HUES6 (cell line): ENCODE results near the gene JCAD.
"Not testable (repeated sequence)": the region's sequence is repeated elsewhere in the genome, so short reads cannot be mapped to it uniquely, and the experiment has no call there.

Experiments used
- H3K27ac ChIP-seq: 2 replicates; pipeline ENCODE4 v1.7.0; 2013; ENCODE audit warnings: low read depth, mild to moderate bottlenecking, low read length, inconsistent platforms
- H3K27me3 ChIP-seq: 2 replicates; pipeline ENCODE4 v1.6.1; 2013; ENCODE audit warnings: low read length; ENCODE audit not compliant: control insufficient read depth, insufficient read depth
- H3K36me3 ChIP-seq: 2 replicates; pipeline ENCODE4 v1.6.1; 2013; ENCODE audit warnings: low read length; ENCODE audit not compliant: control insufficient read depth, insufficient read depth
- H3K4me1 ChIP-seq: 2 replicates; pipeline ENCODE4 v1.6.1; 2013; ENCODE audit warnings: low read length; ENCODE audit not compliant: control insufficient read depth, insufficient read depth
- H3K4me3 ChIP-seq: 2 replicates; pipeline ENCODE4 v1.5.1; 2013; ENCODE audit warnings: low read depth, low read length
- H3K9ac ChIP-seq: one replicate; pipeline ENCODE4 v1.6.1; 2013; ENCODE audit warnings: mild to moderate bottlenecking, low read length
- H3K9me3 ChIP-seq: 2 replicates; pipeline ENCODE4 v1.6.1; 2013; ENCODE audit warnings: low read depth, low read length; ENCODE audit not compliant: control insufficient read depth, insufficient read depth

Gene JCAD

DNA sequence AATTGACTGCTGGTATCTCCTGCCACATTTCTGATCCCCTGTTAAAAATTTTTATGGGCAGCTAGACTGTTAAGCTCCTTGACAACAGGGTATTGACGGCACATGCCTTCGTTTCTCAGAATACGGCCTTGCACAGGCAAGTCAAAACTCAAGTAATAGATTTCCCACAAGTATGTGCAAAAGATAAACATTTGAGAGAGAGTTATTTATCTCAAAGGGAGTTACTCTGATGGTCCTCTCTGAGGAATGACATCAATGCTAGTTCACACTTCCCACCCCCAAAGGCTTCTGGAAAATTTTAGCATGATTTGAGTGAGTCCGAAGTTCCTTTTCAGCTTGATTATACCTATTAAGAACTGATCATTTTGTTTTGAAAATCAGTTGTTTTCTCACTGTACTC is 71.9 kb downstream of the JCAD start:
- H3K27me3 ChIP-seq = no peaks in the 10 kb centered on the region
- no peak overlapping the region for H3K9ac ChIP-seq
- no peak overlapping the region for H3K27ac ChIP-seq
- H3K4me3 ChIP-seq = no peak overlapping the region
- no peaks in the 10 kb centered on the region for H3K4me1 ChIP-seq
- peaks cover 10% of the 10 kb centered on the region for H3K9me3 ChIP-seq
- no peaks in the 10 kb centered on the region for H3K36me3 ChIP-seq

DNA sequence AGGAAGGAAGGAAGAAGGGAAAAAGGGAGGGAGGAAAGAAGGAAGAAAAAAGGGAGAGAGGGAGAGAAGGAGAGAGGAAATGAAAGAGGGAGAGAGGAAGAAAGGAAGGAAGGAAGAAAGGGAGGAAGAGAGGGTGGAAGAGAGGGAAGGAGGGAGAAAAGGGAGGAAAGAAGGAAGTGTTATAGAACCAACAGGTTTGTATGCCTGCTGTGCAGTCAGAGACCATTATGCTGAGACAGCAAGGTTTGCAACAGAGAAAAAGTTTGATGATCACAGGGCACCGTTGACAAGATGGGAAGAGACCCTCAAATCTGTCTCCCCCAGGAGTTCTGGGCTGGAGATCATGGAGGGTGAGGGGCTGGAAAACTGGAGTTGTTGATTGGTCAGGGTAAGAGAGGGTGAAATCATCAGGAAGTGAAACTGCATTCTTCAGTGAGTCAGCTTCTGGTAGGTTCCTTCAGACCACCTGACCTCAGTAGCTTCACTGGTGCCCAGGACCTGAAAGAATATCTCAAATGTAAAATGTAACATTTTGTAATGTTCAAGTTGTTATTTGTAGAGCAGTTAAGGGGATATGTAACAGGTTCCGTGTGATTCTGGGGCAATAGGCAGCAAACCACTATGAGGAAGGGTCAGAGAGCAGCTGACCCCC is 76.3 kb downstream of the JCAD start:
- Histone ChIP-seq H3K9ac (no peak overlapping the region), H3K4me3 (no peak overlapping the region), H3K27ac (no peak overlapping the region), H3K27me3 (no peaks in the 10 kb centered on the region), H3K4me1 (no peaks in the 10 kb centered on the region), H3K9me3 (peaks cover 10% of the 10 kb centered on the region), H3K36me3 (no peaks in the 10 kb centered on the region)

DNA sequence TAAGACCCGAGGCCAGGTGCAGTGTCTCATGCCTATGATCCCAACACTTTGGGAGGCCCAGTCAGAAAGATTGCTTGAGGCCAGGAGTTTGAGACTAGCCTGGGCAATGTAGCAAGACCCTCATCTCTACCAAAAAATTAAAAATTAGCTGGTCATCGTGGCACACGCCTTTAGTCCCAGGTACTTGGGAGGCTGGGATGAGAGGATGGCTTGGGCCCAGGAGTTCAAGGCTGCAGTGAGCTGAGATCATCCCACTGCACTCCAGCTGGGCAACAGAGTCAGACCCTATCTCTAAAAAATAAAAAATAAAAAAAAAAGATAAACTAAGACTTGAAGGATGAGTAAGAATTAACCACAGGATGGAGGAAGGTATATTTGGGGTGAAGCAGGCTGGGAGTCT is 77.9 kb downstream of the JCAD start:
- no peaks in the 10 kb centered on the region for H3K36me3 ChIP-seq
- H3K27me3 ChIP-seq = no peaks in the 10 kb centered on the region
- H3K9me3 ChIP-seq = peaks cover 10% of the 10 kb centered on the region
- H3K9ac ChIP-seq = no peak overlapping the region
- no peak overlapping the region for H3K4me3 ChIP-seq
- H3K27ac ChIP-seq = no peak overlapping the region
- H3K4me1 ChIP-seq = no peaks in the 10 kb centered on the region

DNA sequence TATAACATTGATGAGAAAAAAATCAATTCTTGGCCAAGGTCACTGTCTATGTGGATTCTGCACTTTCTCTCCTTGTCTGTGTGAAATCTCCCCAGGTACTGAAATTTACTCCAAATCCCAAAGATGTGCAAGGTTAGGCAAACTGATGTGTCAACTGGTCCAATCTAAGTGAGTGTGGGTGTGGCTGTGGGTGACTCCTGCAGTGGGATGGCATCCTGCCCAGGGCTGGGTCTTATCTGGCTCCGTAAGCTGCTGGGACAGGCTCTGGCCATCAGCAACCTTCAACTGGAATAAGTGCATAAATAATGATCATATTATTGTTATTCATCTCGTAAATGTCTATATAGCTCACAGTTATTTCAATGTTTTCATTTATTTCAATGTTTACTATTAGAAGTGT is 79.3 kb downstream of the JCAD start:
- Histone ChIP-seq H3K27me3 (no peaks in the 10 kb centered on the region), H3K9me3 (peaks cover 10% of the 10 kb centered on the region), H3K9ac (no peak overlapping the region), H3K4me3 (no peak overlapping the region), H3K36me3 (no peaks in the 10 kb centered on the region), H3K27ac (no peak overlapping the region), H3K4me1 (no peaks in the 10 kb centered on the region)

DNA sequence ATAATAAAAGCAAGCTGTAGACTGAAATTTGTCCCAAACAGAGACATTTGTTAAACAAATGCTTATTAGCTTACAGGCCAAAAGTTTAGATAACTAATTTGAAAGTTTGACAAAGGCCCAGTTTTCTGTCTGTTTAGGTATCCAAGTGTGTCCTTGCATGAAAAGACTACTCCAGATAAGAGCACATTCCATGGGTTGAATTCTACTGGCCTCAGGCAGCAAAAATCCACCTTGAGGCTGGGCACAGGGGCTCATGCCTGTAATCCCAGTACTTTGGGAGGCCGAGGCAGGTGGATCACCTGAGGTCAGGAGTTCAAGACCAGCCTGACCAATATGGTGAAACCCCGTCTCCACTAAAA is 80.0 kb downstream of the JCAD start:
- H3K9me3 ChIP-seq = peaks cover 10% of the 10 kb centered on the region
- H3K9ac ChIP-seq, H3K36me3 ChIP-seq, H3K4me1 ChIP-seq, H3K27me3 ChIP-seq, H3K4me3 ChIP-seq, H3K27ac ChIP-seq: not testable (repeated sequence)

DNA sequence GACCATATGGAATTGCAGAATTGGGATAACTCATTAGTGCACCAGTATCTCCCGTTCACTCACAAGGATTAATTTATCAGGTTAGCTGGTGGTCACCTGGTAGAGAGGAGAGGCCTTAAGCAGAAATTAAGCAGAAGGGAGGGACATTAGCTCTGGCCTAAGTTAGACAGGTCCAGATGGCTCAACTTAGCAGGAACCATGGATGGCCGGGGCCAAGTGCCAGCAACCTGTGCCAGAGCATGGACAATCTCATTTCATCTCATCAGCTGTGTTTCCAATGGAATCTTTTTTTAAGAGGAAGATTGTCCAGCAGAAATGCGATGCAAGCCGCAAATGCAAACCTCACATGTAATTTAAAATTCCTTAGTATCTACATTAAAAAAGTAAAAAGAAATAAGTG is 82.2 kb downstream of the JCAD start:
- Histone ChIP-seq H3K27me3 (no peaks in the 10 kb centered on the region), H3K9me3 (no peaks in the 10 kb centered on the region; the same call in 1 of the 2 replicates), H3K9ac (no peak overlapping the region), H3K4me3 (no peak overlapping the region), H3K27ac (no peak overlapping the region), H3K36me3 (no peaks in the 10 kb centered on the region), H3K4me1 (no peaks in the 10 kb centered on the region)

DNA sequence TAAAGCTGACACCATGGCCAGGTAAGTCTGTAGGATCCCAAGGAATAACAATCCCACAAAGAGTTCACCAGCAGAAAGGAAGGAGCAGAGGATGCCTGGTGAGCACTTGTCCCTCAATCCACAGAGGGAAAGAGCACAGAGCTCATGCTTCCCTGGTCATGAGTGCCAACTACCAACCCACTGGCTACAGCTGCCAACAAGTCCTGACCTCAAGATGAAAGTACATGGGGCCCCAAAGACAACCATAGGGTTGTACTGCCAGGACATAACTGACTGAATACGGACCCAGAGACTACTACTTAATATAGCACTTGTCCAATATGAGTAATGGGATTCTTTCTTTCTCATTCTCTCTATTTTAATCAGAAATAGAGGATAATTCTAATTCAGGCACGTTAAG is 83.3 kb downstream of the JCAD start:
- Histone ChIP-seq H3K9ac (no peak overlapping the region), H3K4me1 (no peaks in the 10 kb centered on the region), H3K36me3 (no peaks in the 10 kb centered on the region), H3K4me3 (no peak overlapping the region), H3K27ac (no peak overlapping the region), H3K9me3 (no peaks in the 10 kb centered on the region), H3K27me3 (no peaks in the 10 kb centered on the region)

DNA sequence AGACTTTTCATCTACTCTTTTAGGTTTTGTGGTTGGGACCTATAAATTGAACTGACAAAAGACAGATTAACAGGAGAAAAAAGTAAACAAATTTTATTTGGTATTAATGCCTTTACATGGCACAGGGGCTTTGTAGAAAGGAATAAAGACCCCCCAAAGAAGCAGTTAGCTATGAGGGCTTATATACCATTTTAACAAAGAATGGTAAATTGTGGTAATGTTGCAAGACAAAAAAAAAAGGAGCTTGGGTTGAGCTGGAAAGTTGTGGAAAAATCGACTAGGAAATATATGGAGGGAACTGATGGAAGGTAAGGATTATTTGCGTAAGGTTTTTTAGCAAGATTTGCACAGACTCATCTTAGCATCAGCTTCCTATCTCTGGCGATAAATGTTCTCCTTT is 84.6 kb downstream of the JCAD start:
- Histone ChIP-seq H3K9ac (no peak overlapping the region), H3K27me3 (no peaks in the 10 kb centered on the region), H3K4me1 (no peaks in the 10 kb centered on the region), H3K4me3 (no peak overlapping the region), H3K36me3 (no peaks in the 10 kb centered on the region), H3K27ac (no peak overlapping the region), H3K9me3 (no peaks in the 10 kb centered on the region)

DNA sequence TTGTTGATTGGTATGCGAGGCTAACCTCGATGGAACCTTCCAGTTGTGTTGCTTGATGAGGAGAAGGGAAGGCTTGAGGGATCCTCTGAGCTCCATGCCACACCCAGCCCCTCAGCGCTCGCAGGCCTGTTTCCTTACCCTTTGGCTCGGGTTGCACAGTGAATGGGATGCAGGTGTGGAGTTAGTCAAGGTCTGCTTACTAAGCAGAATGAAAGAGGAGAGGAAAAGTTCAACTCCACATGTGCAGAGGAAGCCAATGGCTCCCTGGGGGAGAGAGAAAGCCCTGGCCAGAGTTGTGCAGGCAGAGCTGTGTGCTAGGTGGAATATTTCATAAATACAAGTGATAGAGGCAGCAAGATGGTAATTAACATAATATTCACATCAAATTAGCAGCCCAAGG is 85.5 kb downstream of the JCAD start:
- Histone ChIP-seq H3K4me3 (no peak overlapping the region), H3K4me1 (no peaks in the 10 kb centered on the region), H3K9me3 (no peaks in the 10 kb centered on the region), H3K36me3 (no peaks in the 10 kb centered on the region), H3K9ac (no peak overlapping the region), H3K27me3 (no peaks in the 10 kb centered on the region), H3K27ac (no peak overlapping the region)

DNA sequence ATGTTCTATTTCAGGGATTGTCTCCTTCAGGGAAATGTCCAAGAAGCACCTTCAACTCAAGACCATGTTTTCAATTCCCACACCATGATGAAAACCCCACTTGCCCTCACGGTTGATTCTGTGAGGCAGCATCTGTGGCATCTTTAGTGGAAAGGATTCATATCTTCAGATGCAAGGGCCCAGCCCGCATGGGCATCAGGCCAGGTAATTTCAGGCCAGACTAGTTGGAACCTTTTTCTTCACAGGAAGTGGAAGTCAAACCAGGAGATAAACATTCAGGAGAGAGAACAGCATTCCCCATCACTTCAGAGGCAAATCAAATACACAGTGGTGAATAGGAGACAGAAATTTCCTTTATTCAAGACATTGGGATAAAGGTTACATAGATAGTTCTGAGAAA is 88.8 kb downstream of the JCAD start:
- H3K9me3 ChIP-seq = no peaks in the 10 kb centered on the region
- H3K36me3 ChIP-seq = no peaks in the 10 kb centered on the region
- no peak overlapping the region for H3K4me3 ChIP-seq
- no peaks in the 10 kb centered on the region for H3K4me1 ChIP-seq
- H3K9ac ChIP-seq = no peak overlapping the region
- H3K27me3 ChIP-seq = no peaks in the 10 kb centered on the region
- H3K27ac ChIP-seq = no peak overlapping the region

DNA sequence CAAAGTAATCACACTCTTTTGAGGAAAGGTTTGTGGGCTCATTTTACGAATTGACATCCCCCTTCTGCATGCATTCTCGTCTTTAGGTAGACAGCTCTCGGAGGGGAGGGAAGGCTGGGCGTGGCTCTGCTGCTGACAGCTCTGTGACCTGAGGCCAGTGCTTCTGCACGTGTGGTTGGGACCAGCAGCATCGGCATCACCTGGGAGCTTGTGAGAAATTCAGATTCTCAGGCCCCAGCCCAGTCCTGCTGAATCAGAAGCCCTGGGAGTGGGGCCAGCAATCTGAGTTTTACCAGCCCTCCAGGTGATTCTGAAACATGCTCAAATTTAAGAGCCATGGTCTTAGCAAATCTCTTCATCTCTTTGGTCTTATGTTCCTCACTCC is 89.4 kb downstream of the JCAD start:
- H3K36me3 ChIP-seq = no peaks in the 10 kb centered on the region
- no peaks in the 10 kb centered on the region for H3K9me3 ChIP-seq
- H3K9ac ChIP-seq = no peak overlapping the region
- H3K27ac ChIP-seq = no peak overlapping the region
- H3K27me3 ChIP-seq = no peaks in the 10 kb centered on the region
- no peak overlapping the region for H3K4me3 ChIP-seq
- no peaks in the 10 kb centered on the region for H3K4me1 ChIP-seq
